Progenitor cell of endocrine pancreas (in vitro differentiated cells): ENCODE data around the gene EAF2. TPM values are rescaled to one million over a fixed set of nuclear protein-coding genes. Genes with fewer than 3 reads are reported as not detected.

Experiments used
- DNase-seq: peaks from one replicate; pipeline ENCODE4 v3.0.0; 2021; ENCODE audit warnings: low spot score; ENCODE audit not compliant: unreplicated experiment
- H3K27ac Mint-ChIP-seq: 2 replicates; pipeline ENCODE4 v1.8.0; 2021; ENCODE audit warnings: mild to moderate bottlenecking, moderate library complexity, mixed read lengths
- H3K27me3 Mint-ChIP-seq: 2 replicates; pipeline ENCODE4 v1.8.0; 2021; ENCODE audit warnings: mixed read lengths
- H3K36me3 Mint-ChIP-seq: 2 replicates; pipeline ENCODE4 v1.8.0; 2022; ENCODE audit warnings: mixed read lengths; ENCODE audit not compliant: insufficient read depth
- H3K4me1 Mint-ChIP-seq: 2 replicates; pipeline ENCODE4 v1.8.0; 2021; ENCODE audit warnings: low read depth, mixed read lengths
- H3K4me3 Mint-ChIP-seq: 2 replicates; pipeline ENCODE4 v1.8.0; 2021; ENCODE audit warnings: low read depth, mild to moderate bottlenecking, moderate library complexity, mixed read lengths
- H3K9me3 Mint-ChIP-seq: 2 replicates; pipeline ENCODE4 v1.8.0; 2021; ENCODE audit warnings: low read depth, mixed read lengths
- CTCF ChIP-seq: fragments of 200-600 bp; sonication (generic); IDR thresholded peaks from one replicate; pipeline ENCODE4 v1.5.0; 2021; ENCODE audit warnings: antibody characterized with exemption, mild to moderate bottlenecking; ENCODE audit not compliant: unreplicated experiment
- total RNA-seq: library from RNA; stranded (reverse); gene quantifications from 2 replicates; pipeline ENCODE4 v1.2.1, GENCODE V29; 2021

EAF2 gene
- total RNA-seq, 1 donor from 2014 or later: 7.0 TPM

GRCh38 chr3:121819236-121819635, 15.8 kb upstream of the EAF2 start:
- H3K4me1 Mint-ChIP-seq: peaks cover 1% of the 10 kb centered on the region
- no peak overlapping the region for H3K27ac Mint-ChIP-seq
- H3K4me3 Mint-ChIP-seq: no peak overlapping the region
- no peak for TF ChIP-seq CTCF
- H3K9me3 Mint-ChIP-seq: peaks cover 28% of the 10 kb centered on the region
- H3K27me3 Mint-ChIP-seq: no peaks in the 10 kb centered on the region
- DNase-seq: no peak
- H3K36me3 Mint-ChIP-seq: peaks cover 70% of the 10 kb centered on the region

GRCh38 chr3:121821421-121822199, 13.4 kb upstream of the EAF2 start:
- no peak for DNase-seq
- Mint-ChIP-seq H3K9me3 (peaks cover 19% of the 10 kb centered on the region), H3K27me3 (no peaks in the 10 kb centered on the region), H3K36me3 (peaks cover 67% of the 10 kb centered on the region), H3K27ac (no peak overlapping the region), H3K4me1 (no peaks in the 10 kb centered on the region), H3K4me3 (no peak overlapping the region)
- no peak for TF ChIP-seq CTCF

GRCh38 chr3:121822973-121823372, 12.0 kb upstream of the EAF2 start:
- no peak for TF ChIP-seq CTCF
- H3K4me1 Mint-ChIP-seq: no peaks in the 10 kb centered on the region

GRCh38 chr3:121834157-121834670, 795 bp upstream of the EAF2 start:
- peaks cover 24% of the 10 kb centered on the region for H3K27me3 Mint-ChIP-seq
- peak overlapping the region; percentile 93 for H3K27ac Mint-ChIP-seq
- peak overlapping the region; percentile 98 for H3K4me3 Mint-ChIP-seq
- H3K36me3 Mint-ChIP-seq: peaks cover 7% of the 10 kb centered on the region
- peaks cover 25% of the 10 kb centered on the region for H3K4me1 Mint-ChIP-seq
- no peak for TF ChIP-seq CTCF
- no peak for DNase-seq
- no peaks in the 10 kb centered on the region for H3K9me3 Mint-ChIP-seq

More at GRCh38 chr3:121822973-121823372, 12.0 kb upstream of the EAF2 start:
- H3K27ac Mint-ChIP-seq: no peak overlapping the region
- H3K4me3 Mint-ChIP-seq: no peak overlapping the region
- H3K9me3 Mint-ChIP-seq: peaks cover 14% of the 10 kb centered on the region
- H3K27me3 Mint-ChIP-seq: no peaks in the 10 kb centered on the region
- no peak for DNase-seq
- H3K36me3 Mint-ChIP-seq: peaks cover 65% of the 10 kb centered on the region

GRCh38 chr3:121835465-121835801, 424 bp downstream of the EAF2 start:
- peak overlapping the region; percentile 98 for H3K4me3 Mint-ChIP-seq
- peaks cover 24% of the 10 kb centered on the region for H3K27me3 Mint-ChIP-seq
- peak overlapping the region; percentile 93 for H3K27ac Mint-ChIP-seq
- no peak for TF ChIP-seq CTCF
- H3K36me3 Mint-ChIP-seq: peaks cover 8% of the 10 kb centered on the region
- no peak for DNase-seq
- H3K4me1 Mint-ChIP-seq: peaks cover 25% of the 10 kb centered on the region
- no peaks in the 10 kb centered on the region for H3K9me3 Mint-ChIP-seq
